ENCODE measurements around the gene UTRN. TPM values are rescaled to one million over a fixed set of nuclear protein-coding genes. Genes with fewer than 3 reads are reported as not detected.

UTRN gene
- total RNA-seq, 1 experiment from 2014 or later = 125 TPM

DNA sequence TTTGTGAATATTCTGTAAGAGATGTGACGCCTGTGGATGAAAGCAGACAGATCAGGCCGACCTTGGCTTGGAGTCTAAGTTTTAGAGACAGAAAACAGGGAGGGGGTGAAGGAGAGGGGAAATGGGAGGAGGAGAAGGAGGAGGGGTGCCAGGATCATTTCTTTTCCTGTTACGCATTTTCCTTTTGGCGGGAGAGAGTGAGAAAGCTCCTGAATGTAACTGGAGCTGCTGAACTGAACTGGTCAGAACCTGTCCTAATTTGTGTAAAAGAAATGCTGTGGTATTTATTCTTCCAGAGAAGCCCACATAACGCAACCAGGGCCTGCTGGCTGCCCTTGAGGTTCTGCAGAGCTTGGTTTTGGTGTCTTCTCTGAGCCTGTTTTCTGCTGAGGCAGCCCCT lies 41.9 kb downstream of the UTRN start:
- CTCF ChIA-PET = interaction anchor here (0.9 kb wide), 1 partner anchor 154 kb away, joined by 3 read pairs; no protein-coding TSS in a partner anchor
- DNase-seq (ENCODE audit: low spot score) (no peak), ATAC-seq (no peak)
- POLR2A ChIA-PET = interaction anchor here (0.9 to 1.0 kb wide), 2 partner anchors 8 to 13 kb away, joined by 3 to 4 read pairs; no protein-coding TSS in a partner anchor
- peak overlapping the region; percentile 10; the same call in 1 of the 2 replicates for H3K4me3 Mint-ChIP-seq
- TF ChIP-seq, protein P1, sequence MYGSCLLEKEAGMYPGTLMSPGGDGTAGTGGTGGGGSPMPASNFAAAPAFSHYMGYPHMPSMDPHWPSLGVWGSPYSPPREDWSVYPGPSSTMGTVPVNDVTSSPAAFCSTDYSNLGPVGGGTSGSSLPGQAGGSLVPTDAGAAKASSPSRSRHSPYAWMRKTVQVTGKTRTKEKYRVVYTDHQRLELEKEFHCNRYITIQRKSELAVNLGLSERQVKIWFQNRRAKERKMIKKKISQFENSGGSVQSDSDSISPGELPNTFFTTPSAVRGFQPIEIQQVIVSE (CRISPR knock-in tag; IDR thresholded peaks at IDR 0.05; ENCODE audit: borderline replicate concordance) = no peak
- TF ChIP-seq NR3C1 (CRISPR knock-in tag; conservative IDR thresholded peaks at IDR 0.05; ENCODE audit: low read depth) = no peak
- TF ChIP-seq, protein P2, sequence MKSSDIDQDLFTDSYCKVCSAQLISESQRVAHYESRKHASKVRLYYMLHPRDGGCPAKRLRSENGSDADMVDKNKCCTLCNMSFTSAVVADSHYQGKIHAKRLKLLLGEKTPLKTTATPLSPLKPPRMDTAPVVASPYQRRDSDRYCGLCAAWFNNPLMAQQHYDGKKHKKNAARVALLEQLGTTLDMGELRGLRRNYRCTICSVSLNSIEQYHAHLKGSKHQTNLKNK (CRISPR knock-in tag; IDR thresholded peaks at IDR 0.05) = no peak
- peaks cover 7% of the 10 kb centered on the region for H3K9me3 Mint-ChIP-seq
- H3K36me3 Mint-ChIP-seq = no peaks in the 10 kb centered on the region; the same call in 1 of the 2 replicates
- peaks cover 96% of the 10 kb centered on the region for H3K4me1 Mint-ChIP-seq
- peak overlapping the region; percentile 92 for H3K27ac Mint-ChIP-seq
- no peaks in the 10 kb centered on the region for H3K27me3 Mint-ChIP-seq (ENCODE audit: low read depth)

DNA sequence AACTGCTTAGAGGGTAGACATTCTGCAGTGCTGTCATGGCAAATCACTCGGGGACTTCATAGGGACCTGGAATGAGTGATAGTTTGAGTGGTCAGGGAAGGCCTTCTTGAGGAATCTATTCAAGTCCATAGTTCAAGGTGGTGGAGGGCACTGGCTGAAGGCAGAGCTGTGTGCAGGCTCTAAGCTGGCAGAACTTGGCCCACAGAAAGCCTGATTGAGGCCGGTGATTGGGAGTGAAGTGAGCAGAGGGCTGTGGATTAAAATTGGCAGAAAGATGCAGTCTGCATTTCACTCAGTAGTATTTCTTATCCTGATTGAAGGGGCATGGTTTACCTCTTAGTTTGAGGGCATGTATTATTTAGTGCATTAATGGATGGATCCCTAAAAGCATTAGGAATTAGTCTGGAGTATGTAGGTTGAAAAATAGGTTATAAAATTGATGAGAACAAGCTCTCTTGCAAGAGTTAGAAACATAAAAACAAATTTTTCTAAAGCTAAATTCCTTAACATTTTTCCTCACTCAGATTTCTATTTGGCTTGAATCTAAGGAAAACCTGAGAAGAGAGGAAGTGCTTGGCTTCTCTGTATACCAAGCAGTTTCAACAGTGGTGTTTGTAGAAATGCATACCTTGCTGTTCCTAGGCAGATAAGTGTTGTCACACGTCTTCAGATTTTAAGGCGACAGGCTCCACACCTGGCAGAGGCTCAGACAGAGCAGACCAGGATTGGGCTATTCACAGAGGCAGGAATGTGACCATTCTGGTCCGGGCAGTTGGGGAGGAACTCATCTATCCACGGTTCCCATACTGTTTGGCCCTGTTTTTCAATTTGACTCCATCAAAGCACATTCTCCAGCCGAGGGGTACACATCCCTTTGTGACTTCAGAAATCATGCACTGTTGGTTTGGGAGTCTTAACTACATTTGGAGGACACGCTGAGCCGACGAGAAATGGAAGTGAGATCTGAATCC lies 45.2 kb downstream of the UTRN start:
- ChIA-PET CTCF (no interaction called here), POLR2A (interaction anchor here (0.5 kb wide), 1 partner anchor 14 kb away, joined by 3 read pairs; no protein-coding TSS in a partner anchor)
- peaks cover 91% of the 10 kb centered on the region for H3K4me1 Mint-ChIP-seq
- no peaks in the 10 kb centered on the region; the same call in 1 of the 2 replicates for H3K36me3 Mint-ChIP-seq
- peak overlapping the region; percentile 100 for H3K27ac Mint-ChIP-seq
- DNase-seq (ENCODE audit: low spot score) (peak; percentile 86), ATAC-seq (peak; percentile 88)
- H3K9me3 Mint-ChIP-seq = peaks cover 4% of the 10 kb centered on the region
- no peaks in the 10 kb centered on the region for H3K27me3 Mint-ChIP-seq (ENCODE audit: low read depth)
- peak overlapping the region; percentile 71 for H3K4me3 Mint-ChIP-seq
- TF ChIP-seq ZNF317 (CRISPR knock-in tag; IDR thresholded peaks at IDR 0.05; ENCODE audit: borderline replicate concordance, low read depth) (no peak), ZNF121 (CRISPR knock-in tag; IDR thresholded peaks at IDR 0.05) (0 out of 2 replicates have a peak, but pooled peaks have one; percentile 31), SOX15 (CRISPR knock-in tag; IDR thresholded peaks at IDR 0.05) (no peak), PRRX2 (CRISPR knock-in tag; IDR thresholded peaks at IDR 0.05) (no peak), NR3C1 (CRISPR knock-in tag; conservative IDR thresholded peaks at IDR 0.05; ENCODE audit: low read depth) (no peak), GRHL2 (CRISPR knock-in tag; IDR thresholded peaks at IDR 0.05; ENCODE audit: insufficient replicate concordance, severe bottlenecking) (no peak), ESRRA (CRISPR knock-in tag; IDR thresholded peaks at IDR 0.05; ENCODE audit: borderline replicate concordance) (no peak), GTF2I (CRISPR knock-in tag; conservative IDR thresholded peaks at IDR 0.05) (no peak), ETV6 (CRISPR knock-in tag; IDR thresholded peaks at IDR 0.05) (peak; percentile 57; the same call in 1 of the 2 replicates), ATF1 (CRISPR knock-in tag; IDR thresholded peaks at IDR 0.05) (no peak), FOXJ3 (CRISPR knock-in tag; IDR thresholded peaks at IDR 0.05; ENCODE audit: borderline replicate concordance) (no peak), GABPB1 (CRISPR knock-in tag; IDR thresholded peaks at IDR 0.05) (no peak), IRF2 (CRISPR knock-in tag; IDR thresholded peaks at IDR 0.05; ENCODE audit: borderline replicate concordance, low read depth) (no peak)
- TF ChIP-seq, protein P3, sequence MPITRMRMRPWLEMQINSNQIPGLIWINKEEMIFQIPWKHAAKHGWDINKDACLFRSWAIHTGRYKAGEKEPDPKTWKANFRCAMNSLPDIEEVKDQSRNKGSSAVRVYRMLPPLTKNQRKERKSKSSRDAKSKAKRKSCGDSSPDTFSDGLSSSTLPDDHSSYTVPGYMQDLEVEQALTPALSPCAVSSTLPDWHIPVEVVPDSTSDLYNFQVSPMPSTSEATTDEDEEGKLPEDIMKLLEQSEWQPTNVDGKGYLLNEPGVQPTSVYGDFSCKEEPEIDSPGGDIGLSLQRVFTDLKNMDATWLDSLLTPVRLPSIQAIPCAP (CRISPR knock-in tag; IDR thresholded peaks at IDR 0.05) = no peak
- TF ChIP-seq, protein P4, sequence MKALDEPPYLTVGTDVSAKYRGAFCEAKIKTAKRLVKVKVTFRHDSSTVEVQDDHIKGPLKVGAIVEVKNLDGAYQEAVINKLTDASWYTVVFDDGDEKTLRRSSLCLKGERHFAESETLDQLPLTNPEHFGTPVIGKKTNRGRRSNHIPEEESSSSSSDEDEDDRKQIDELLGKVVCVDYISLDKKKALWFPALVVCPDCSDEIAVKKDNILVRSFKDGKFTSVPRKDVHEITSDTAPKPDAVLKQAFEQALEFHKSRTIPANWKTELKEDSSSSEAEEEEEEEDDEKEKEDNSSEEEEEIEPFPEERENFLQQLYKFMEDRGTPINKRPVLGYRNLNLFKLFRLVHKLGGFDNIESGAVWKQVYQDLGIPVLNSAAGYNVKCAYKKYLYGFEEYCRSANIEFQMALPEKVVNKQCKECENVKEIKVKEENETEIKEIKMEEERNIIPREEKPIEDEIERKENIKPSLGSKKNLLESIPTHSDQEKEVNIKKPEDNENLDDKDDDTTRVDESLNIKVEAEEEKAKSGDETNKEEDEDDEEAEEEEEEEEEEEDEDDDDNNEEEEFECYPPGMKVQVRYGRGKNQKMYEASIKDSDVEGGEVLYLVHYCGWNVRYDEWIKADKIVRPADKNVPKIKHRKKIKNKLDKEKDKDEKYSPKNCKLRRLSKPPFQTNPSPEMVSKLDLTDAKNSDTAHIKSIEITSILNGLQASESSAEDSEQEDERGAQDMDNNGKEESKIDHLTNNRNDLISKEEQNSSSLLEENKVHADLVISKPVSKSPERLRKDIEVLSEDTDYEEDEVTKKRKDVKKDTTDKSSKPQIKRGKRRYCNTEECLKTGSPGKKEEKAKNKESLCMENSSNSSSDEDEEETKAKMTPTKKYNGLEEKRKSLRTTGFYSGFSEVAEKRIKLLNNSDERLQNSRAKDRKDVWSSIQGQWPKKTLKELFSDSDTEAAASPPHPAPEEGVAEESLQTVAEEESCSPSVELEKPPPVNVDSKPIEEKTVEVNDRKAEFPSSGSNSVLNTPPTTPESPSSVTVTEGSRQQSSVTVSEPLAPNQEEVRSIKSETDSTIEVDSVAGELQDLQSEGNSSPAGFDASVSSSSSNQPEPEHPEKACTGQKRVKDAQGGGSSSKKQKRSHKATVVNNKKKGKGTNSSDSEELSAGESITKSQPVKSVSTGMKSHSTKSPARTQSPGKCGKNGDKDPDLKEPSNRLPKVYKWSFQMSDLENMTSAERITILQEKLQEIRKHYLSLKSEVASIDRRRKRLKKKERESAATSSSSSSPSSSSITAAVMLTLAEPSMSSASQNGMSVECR (CRISPR knock-in tag; IDR thresholded peaks at IDR 0.05; ENCODE audit: borderline replicate concordance) = no peak
- TF ChIP-seq, protein P5, sequence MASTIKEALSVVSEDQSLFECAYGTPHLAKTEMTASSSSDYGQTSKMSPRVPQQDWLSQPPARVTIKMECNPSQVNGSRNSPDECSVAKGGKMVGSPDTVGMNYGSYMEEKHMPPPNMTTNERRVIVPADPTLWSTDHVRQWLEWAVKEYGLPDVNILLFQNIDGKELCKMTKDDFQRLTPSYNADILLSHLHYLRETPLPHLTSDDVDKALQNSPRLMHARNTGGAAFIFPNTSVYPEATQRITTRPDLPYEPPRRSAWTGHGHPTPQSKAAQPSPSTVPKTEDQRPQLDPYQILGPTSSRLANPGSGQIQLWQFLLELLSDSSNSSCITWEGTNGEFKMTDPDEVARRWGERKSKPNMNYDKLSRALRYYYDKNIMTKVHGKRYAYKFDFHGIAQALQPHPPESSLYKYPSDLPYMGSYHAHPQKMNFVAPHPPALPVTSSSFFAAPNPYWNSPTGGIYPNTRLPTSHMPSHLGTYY (CRISPR knock-in tag; IDR thresholded peaks at IDR 0.05) = no peak
- TF ChIP-seq, protein P6, sequence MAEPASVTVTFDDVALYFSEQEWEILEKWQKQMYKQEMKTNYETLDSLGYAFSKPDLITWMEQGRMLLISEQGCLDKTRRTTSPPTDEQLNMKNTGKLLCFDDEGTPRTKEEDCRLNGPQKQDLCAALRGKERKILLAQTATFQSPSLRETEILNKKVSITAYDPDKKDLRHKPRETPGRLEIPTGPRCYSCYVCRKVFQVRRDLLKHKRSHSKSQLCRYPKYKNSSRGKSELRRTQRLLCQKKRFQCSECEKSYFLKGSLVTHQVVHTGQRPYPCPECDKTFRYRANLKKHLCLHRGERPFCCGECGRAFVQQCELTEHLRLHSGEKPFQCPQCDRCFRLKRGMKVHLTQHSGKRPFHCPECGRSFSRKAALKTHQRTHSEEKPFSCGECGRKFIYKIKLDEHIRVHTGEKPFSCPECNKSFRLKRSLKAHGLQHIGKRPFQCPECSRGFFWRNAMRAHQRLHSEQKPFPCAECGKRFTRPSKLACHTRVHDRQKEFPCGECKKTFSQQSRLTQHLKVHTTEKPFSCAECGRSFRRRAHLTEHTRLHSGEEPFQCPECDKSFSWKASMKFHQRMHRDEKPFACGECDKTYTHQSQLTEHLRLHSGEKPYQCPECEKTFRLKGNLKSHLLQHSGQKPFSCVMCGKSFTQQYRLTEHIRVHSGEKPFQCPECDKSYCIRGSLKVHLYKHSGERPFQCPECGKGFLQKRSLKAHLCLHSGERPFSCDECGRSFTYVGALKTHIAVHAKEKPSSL (CRISPR knock-in tag; conservative IDR thresholded peaks at IDR 0.05) = no peak
- TF ChIP-seq, protein P7, sequence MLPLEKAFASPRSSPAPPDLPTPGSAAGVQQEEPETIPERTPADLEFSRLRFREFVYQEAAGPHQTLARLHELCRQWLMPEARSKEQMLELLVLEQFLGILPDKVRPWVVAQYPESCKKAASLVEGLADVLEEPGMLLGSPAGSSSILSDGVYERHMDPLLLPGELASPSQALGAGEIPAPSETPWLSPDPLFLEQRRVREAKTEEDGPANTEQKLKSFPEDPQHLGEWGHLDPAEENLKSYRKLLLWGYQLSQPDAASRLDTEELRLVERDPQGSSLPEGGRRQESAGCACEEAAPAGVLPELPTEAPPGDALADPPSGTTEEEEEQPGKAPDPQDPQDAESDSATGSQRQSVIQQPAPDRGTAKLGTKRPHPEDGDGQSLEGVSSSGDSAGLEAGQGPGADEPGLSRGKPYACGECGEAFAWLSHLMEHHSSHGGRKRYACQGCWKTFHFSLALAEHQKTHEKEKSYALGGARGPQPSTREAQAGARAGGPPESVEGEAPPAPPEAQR (CRISPR knock-in tag; IDR thresholded peaks at IDR 0.05) = no peak

Measured in WTC11 (cell line).